ENCODE measurements around the gene MSANTD4.
A peak's percentile ranks its signal among the peaks of the same experiment; 100 is the strongest.
"Not testable (repeated sequence)": the region's sequence is repeated elsewhere in the genome, so short reads cannot be mapped to it uniquely, and the experiment has no call there.

The MSANTD4 gene

DNA sequence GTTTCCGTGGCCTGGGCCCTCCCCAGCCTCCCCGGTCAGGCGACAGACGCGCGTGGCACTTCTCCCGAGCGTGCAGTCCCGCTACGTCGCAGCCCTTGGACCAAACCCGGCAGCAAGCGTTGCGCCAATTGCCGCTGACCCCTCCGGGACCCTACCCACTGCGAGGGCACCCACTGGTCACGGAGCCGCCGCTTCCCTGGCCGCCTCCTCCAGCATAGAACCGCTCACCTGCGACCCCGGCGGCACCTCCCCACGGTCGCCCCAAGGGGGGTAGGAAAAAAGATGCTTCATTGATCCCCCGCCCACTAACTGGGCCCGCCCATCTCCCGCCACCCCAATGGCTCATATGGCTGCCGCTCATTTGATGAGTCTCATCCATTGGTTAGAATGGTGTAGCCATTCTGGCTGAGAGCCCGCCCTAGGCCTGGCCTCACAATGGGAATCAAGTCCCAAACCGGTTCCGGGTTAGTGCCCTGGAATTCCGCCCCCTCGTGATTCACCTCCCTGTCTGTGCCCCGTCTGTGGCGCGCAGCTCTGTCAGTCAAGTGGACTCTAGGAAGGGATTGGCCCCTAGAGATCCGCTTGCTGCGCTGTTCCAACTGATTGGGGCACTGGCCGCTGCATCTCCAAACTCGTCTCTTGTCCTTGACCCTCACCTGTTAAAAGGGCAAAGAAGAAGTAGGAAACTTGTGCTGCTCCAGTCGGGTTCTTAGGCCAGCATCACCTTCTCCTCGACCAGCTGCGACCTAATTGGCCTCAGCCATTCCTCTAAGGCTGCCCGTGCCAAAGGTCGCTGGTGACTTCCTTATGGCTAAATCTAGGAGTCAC, at the start of gene MSANTD4:
Gene MSANTD4, minus strand, starts transcription at position 274 of the 828 bp plus-strand sequence. CDS start 11,323 bp downstream, outside the sequence.
- DNase-seq = peak; percentile 97

DNA sequence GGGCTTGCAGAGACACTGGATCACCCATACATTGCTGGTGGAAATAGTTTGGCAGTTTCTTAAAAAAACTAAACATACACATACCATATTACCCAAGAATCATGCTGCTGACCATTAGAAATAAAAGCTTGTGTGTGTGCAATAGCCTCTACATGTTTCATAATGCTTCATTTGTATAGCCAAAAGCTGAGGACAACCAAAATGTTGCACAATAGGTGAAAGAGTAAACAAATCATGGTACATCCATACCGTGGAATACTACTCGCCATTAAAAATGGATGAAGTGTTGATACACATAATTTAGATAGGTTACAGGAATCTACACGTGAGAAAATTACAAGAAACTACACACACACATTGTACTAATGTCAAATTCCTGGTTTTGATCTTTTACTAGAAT, 48.6 kb upstream of the MSANTD4 start:
- no peak for DNase-seq

DNA sequence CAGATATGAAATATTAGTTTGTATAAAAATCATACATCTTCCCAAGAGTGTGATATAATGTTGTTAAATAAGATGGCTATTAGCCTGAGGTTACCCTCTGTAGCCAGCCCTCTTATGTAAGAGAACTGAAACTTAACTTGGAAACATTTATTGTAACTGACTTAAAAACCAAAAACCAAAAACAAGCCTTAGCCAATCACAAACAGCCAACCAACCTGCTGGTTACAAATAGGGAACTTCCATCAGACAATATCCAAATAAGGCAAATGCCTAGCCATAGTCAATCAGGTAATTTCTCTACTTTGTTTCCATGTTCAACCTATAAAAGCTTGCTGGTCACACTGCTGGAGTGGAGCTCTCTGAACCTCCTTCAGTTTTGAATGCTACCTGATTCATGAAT, 41.0 kb upstream of the MSANTD4 start:
- no peak for DNase-seq

DNA sequence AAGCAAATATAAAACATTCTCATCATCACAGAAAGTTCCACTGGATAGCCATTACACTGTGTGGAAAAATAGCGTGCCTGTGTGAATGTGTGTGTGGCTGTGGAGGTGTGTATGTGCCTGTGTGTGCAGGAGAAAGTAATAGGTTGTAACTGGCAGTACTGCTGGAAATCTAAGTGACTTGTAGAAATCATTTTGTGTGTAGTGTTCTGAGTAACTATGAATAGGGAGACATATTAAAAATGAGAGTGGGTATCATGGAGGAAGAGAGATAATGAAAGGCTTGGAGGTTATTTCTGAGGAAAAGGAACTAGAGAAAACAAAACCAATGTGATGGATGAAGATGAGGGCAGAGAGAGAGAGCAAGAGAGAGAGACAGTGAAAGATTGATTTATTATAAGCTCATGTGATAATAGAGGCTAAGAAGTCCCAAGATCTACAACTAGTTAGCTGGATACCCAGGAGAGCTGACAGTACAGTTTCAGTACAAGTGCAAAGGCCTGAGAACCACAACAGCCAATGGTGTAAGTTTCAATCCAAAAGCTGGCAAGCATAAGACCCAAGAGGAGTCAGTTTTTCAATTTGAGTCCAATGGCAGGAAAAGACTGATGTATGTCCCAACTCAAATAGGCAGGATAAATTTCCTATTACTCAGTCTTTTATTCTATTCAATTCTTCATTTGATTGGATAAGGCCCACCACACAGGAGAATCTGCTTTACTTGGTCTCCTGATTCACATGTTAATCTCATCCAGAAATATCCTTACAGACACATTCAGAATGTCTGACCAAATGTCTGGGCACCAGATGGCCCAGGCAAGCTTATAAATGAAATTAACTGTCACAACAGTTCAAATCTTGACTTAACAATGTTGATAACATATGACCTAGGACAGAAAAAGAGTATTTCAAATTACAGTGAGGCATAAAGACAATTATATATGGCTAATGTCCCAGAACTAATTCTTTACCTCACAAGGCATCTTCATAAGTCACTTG, 40.2 kb upstream of the MSANTD4 start:
- no peak for DNase-seq

DNA sequence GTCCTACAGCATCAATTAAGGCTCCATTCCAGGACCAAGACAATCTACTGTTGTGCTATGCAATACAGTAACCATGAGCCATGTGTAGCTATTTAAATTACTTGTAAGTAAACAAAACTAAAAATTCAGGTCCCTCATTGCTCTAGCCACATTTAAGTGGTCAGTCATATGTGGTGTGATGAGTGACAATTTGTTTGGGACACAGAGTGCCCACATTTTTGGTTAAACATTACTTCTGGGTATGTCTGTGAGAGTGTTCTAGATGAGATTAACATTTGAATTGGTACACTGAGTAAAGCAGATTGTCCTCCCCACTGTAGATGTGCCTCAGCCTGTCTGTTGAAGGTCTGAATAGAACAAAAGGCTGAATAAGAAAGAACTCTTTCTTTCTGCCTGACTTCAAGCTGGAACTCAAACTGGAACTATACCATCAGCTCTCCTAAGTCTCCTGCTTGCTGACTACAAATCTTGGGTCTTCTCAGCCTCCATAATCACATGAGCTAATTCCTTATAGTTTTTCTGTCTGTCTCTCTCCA, 39.3 kb upstream of the MSANTD4 start:
- DNase-seq = no peak

DNA sequence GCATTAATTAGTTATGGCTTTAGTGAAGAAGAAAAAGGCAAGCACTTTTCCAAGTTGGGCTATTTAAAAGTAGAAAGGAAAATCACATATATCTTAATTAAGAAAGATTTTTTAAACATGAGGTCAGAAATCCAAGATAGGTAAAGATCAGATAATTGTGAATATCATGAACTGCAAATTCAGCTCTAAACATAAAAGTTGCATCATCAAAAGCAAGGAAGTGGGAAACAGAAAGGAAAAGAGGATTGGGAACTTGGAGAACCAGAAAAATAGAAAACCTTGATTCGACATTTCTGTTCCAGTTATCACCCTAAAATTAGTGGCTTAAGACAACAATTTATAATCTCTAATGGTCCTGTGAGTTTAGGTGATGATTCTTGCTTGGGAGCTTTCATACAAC, 37.6 kb upstream of the MSANTD4 start:
- no peak for DNase-seq

DNA sequence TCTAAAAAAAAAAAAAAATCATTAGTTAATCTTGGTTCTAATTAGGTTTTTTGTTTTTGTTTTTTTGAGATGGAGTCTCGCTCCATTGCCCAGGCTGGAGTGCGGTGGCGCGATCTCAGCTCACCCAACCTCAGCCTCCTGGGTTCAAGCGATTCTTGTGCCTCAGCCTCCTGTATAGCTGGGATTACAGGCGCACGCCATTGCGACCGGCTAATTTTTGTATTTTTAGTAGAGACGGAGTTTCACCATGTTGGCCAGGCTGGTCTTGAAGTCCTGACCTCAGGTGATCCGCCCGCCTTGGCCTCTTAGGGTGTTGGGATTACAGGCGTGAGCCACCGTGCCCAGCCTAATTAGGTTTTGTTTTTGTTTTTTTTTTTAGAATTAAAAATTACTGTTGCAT, 36.3 kb upstream of the MSANTD4 start:
- DNase-seq = not testable (repeated sequence)

DNA sequence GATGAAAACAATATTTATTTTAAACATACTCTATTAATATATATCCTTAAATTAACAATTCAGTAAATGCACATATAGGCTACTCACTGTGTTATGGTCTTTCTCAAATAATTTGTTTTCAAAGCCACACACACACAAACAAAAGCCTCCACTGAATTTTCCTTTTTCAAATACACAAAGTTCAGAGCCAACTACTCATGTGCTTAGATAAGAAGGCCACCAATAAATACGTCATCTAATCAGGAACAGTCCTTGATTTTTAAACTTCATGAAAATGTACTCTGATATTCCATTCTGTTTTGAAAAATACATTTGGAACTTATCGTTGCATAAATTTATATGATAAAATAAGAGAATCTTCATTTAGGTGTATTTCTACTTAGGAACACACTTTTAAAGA, 29.1 kb upstream of the MSANTD4 start:
- DNase-seq = no peak

DNA sequence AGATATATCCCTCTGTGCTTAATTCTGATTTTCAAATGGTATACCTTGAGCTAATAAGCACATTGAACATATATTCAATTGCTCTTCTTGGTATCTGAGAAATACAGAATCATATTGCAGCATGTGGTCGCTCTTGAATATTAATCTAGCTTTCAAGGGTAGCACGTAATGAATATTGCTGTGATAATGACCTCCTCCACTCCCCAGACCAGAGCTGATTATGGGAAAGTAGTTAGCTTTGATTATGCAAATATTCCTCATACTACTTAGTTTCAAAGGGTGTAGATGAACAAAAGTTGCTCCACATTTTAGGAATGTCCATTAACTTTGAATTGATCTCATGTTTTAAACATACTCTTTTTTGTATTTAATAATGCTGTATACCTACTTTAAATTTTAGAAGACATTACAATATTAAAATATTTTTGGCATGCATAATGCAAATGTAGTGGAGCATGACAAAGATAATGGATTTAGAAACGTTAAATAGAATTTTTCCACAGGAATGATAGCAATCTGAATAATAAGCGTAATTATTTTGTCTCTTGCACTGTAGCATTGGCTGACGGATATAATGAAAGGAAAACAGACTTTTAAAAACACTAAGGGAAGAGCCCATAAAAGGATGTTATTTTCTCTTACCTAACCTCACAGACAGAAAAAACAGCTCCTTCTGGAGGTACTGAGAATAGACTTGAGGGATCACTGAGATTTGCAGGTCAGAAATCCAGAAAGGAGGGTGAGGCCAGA, 27.9 kb upstream of the MSANTD4 start:
- DNase-seq = no peak

DNA sequence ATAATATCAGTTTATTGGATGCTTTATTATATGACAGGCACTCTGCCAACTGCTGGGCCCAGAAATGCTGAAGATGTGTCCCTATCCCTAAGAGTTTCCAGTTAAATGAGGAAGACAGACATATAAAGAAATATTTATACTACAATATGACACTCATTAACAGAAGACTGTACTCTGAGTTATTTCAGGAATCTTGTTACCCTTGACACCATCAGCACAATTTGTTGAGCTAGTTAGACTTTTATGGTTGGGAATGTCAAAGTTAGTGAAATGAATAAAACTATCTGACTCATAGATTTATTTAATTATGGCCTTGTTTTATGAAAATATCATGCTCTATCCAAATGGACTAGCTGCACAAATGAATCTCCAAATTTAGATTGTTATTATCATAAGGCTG, 25.6 kb upstream of the MSANTD4 start:
- DNase-seq = no peak

DNA sequence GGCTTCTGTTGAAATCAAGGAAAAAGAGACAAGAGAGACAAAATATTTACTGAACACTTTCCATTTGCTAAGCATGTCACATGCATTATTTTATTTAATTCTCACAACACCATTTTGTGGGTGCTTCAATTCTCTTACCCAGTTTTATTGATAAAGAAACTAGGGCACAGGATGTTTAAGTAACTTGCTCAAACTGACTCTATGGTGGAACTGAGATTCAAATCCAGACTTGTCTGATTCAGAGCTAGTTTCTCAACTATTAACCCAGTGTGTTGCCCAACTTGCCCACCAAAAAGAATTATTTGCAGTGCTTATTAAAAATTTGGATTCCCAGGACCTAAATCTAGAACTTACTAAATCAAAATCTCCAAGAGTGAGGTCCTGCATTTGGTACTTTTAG, 21.5 kb upstream of the MSANTD4 start:
- no peak for DNase-seq

DNA sequence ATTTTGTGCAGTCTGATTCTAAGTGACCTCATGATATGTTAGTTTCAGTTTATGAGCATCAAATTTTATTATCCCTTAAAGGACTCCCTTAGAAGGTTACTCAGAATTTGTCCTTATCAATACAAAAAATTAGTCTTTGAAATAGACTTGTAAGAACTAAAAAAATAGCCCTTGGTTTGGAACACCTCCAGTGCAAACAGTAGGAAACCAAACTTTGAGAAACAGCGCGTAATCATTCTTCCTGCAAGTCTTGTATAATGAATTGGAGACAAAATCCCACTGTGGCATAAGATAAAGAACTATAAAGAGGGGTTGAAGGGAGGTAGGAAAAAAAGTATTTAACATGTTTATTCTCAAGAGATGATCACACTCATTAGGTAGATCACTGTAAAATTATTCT, 10.8 kb upstream of the MSANTD4 start:
- no peak for DNase-seq

DNA sequence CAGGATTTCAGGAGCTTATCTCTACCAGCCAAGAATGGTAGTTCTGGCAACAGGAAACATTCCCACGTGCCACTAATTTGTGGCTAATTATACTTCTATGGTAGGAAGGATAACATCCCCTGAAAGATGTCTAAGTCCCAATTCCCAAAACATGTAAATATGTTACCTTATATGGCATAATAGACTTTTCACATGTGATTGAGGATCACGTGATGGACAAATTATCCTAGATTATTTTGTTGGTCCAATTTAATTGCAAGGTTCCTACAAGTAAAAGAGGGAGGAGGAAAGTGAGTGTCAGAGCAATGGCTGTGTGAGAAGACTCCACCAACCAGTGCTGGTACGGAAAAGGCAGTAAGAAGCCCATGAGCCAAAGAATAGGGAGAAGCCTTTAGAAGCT, 9.9 kb upstream of the MSANTD4 start:
- DNase-seq = no peak

DNA sequence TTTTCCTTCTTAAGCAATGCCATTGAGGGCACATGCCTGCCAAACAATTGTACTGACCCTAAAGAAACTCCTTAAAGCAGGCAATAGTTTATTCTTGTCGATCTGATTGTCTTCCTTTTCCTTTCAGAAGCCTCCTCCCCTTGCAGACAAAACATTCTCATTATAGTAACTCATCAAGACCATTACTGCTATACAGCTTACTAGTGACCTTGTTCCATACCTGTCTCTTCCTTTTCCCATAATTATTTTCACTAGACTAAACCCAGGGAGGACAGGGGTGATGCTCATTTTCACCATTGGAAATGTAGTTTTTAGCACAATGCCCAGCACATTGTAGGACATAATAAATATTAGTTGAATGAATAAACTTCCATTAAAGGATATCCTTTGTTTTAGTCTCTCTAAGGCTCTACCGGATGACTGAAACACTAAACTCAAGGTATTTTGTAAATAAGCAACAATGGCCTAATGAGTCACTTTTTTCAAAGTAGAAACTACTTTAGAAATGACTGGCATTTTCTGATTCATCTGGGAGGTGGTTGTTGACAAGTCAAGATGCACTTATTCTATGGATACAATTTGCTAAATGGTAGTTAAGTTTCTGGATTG, 9.3 kb upstream of the MSANTD4 start:
- DNase-seq = no peak

DNA sequence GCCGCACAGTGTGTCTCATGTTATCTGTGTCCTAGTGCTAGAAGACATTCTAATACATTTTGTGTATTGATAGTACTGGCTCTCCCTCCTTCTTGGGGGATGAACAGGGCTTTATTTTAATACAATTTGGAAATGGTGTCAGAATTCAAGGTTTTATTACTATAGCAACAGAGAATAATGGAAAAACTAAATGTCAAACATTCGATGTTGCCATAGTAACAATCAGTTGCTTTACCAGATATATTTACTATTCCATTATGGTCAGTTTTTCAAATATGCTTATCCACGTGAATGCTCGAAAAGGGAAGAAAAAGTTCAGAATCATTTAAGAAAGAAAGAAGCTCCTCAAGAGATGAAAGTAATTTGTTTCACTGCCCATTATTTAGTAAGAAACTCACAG, 8.6 kb upstream of the MSANTD4 start:
- no peak for DNase-seq

DNA sequence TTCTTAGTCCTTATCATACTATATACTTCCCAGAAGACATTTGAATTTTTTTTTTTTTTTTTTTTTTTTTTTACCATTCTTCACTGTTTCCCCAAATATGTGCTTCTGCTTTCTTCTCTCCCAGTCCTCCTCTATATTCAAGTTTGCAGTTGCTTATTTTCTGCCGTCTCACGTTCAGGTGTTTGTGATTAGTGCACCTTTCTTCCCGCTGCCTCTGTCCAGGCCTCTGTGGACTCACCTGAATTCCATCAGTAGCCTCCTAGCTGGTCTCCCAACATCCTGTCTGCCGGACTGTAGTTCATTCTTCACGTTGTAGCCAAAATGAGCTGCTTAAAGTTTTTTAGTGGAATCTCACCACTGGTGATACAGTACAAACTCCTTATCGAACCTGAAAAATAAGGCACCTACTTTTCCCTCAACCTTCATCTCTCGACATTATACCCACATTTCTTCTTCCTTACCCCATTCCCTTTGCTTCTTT, 795 bp upstream of the MSANTD4 start:
- no peak for DNase-seq

DNA sequence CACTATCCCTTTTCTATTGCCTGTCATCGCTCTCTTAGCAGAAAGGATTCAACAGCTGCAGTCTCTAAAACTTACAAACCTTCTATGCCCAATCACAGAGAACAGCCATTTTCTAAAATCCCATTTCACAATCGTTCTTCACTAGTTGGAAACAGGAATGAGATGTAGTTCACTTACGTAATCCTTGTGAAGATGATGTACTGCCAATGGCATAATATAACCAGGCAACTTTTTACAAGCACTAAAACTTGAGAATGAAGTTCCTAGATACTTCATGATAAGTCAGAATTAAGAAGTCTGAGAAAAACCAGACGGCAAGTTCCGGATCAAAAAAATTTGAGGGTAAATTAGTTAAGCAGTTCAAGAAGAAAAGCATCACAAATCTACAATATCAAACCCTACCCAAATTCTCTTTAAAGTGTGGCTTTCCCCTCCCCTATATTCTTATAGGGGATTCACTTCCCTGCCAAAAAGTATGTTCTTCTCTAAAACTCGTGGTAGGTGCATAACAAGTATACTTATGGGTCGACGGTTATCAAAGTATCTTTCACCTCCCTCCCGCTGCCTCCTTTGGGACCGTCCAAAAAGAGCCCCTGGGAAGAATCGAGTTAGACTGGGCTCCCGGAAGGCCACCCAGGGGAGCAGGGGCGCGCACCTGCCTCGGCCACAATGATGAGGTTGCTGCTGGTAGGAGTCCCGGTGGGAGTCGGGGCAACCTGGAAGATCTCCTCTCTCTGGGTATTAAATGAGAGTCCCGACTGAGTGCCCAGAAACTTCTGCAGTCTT, 666 bp downstream of the MSANTD4 start:
- DNase-seq = no peak

DNA sequence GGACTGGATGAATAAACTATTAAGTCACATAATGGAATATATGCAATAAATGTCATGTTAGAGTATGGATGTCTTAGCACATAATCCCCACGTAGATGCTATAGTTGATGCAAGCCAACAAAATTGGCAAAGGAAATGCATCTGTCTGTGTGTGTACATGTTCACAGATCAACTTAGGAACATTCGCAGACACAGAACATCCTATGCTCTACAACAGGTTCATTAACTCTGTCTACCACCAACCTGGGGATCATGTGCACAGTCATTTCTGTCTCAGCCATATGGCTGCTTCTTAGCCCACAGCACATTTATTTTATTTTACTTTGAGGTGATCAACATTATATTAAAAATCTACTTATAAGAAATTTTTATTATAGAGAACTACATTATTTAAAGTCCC, 4.9 kb downstream of the MSANTD4 start:
- no peak for DNase-seq

DNA sequence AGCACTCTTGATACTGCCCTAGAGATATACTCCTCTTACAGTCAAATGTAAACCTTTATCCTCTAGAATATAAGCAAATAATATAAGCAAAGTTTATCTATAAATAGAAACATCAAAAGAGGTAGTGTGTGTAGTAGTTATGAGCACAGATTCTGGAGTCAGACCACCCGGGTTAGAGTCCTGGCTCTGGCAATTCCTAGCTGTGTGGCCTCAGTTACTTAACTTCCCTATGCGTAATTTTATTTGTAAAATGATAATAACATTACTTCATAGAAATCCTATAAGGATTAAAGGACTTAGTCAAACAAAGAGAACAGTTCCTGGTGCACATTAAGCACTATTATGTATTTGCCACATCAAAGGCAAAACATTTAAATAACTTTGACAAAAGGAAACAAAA, 7.0 kb downstream of the MSANTD4 start:
- DNase-seq = no peak

DNA sequence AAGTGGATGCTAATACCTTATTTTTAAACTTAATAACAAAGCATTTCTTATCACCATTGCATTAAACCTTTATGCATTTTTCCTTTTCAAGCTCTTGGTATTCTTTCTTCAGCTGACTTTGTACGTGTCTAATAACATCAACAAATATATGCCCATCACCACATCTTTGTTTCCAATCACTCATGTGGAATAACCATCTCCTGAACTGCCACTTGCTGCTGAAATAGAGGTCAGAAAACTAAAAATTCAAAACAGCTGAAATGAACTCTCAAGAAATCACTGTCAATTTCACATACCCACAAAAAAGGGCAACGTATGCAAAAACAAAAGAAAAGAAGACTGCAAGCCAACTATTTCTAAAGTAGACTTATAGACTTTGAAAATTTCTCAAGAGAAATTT, 7.4 kb downstream of the MSANTD4 start:
- DNase-seq = peak; percentile 61

DNA sequence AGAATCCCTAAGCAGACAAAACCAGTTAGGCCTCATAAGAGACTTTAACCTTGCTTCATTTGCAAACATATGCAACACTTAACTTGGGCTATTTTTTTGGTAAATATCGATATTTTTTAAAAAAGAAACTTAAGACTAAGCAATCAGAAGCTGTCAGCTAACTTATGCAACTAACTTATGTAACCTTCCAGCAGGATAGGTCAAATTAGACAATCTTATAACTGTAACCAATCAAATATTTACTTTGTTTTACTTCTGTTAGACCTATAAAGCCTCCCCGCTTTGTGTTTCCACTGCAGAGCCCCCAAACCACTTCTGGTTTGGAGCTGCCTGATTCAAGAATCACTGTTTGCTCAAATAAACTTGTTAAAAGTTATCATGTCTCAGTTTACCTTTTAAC, 8.0 kb downstream of the MSANTD4 start:
- DNase-seq = no peak

All from retina (tissue), 1 donor.